Small intestine (tissue), 16 donors: ENCODE data around the gene FAM72A. TPM values are rescaled to one million over a fixed set of nuclear protein-coding genes. Genes with fewer than 3 reads are reported as not detected.
"Not testable (repeated sequence)": the region's sequence is repeated elsewhere in the genome, so short reads cannot be mapped to it uniquely, and the experiment has no call there.

ENCODE experiments used
- DNase-seq, 2 donors: peaks; one replicate each; pipeline versions ENCODE4 v3.0.0 to v3.0.0-alpha.2; 2013
- FAIRE-seq: peaks from 2 replicates; lab custom pipeline; 2012; peaks lifted over from hg19 to GRCh38; lab: Jason Lieb, UNC
- H3K27ac ChIP-seq, 3 donors: one replicate each; pipeline ENCODE4 v1.5.1; 2013; ENCODE audit warnings: low read length in 2 of 3, mild to moderate bottlenecking in 2 of 3, control low read depth in 1 of 3, inconsistent platforms in 1 of 3, low read depth in 1 of 3, moderate library complexity in 1 of 3
- H3K27me3 ChIP-seq, 3 donors: one replicate each; pipeline ENCODE4 v1.6.1; 2013; ENCODE audit warnings: low read length in 3 of 3, inconsistent platforms in 1 of 3; ENCODE audit not compliant: control insufficient read depth in 3 of 3, insufficient read depth in 3 of 3
- H3K36me3 ChIP-seq, 3 donors: one replicate each; pipeline ENCODE4 v1.6.1; 2013; ENCODE audit warnings: low read length in 3 of 3, inconsistent platforms in 1 of 3, low read depth in 1 of 3, mild to moderate bottlenecking in 1 of 3, moderate library complexity in 1 of 3; ENCODE audit not compliant: control insufficient read depth in 3 of 3, insufficient read depth in 2 of 3
- H3K4me1 ChIP-seq, 3 donors: one replicate each; pipeline ENCODE4 v1.6.1; 2013; ENCODE audit warnings: low read length in 2 of 3, inconsistent platforms in 1 of 3, low read depth in 1 of 3, mild to moderate bottlenecking in 1 of 3, moderate library complexity in 1 of 3; ENCODE audit not compliant: control insufficient read depth in 3 of 3, insufficient read depth in 2 of 3
- H3K4me3 ChIP-seq, 3 donors: one replicate each; pipeline ENCODE4 v1.5.1; 2013; ENCODE audit warnings: low read length in 3 of 3, control low read depth in 1 of 3, inconsistent platforms in 1 of 3, low read depth in 1 of 3, mild to moderate bottlenecking in 1 of 3, moderate library complexity in 1 of 3
- H3K9me3 ChIP-seq, 2 donors: one replicate each; pipeline ENCODE4 v1.6.1; 2013; ENCODE audit warnings: low read depth in 1 of 2, low read length in 1 of 2; ENCODE audit not compliant: control insufficient read depth in 2 of 2, insufficient read depth in 1 of 2
- WGBS, 3 donors: extraction: QIAGEN DNeasy Blood & Tissue Kit; methylation state at CpG; one replicate each; pipeline ENCODE4 v1.1.7; 2013; 5-methylcytosine and 5-hydroxymethylcytosine counted together
- long read RNA-seq, 10 donors: transcript quantifications; one replicate each; lab custom pipeline, GENCODE V29; 2026
- polyA plus RNA-seq, 4 donors: library from polyadenylated mRNA; stranded (reverse) in 3 of 4; unstranded in 1 of 4; fragments of 200-250 nt in 3 of 4; fragments of 120-200 nt in 1 of 4; gene quantifications; one replicate each; pipeline versions ENCODE4 v1.2.1 to v1.2.3, GENCODE V29; 2013
- donor health status: healthy with polysubstance abuse.
- donor health status: control.
- donor health status: control.
- donor health status: Bipolar disorder and iron deficiency.
- donor health status: healthy.

Gene FAM72A
- polyA plus RNA-seq, result 1 to 10 TPM; 1.6 to 5.7 (median 2.0) TPM
- long read RNA-seq, donor 1, result 0 reads
- long read RNA-seq, donor 2, result 0 reads
- long read RNA-seq, donor 3, partial matches to known transcripts, result 0 of 1 reads
- long read RNA-seq, donor 3, other reads (novel, unspliced or antisense), result 0 of 1 reads
- long read RNA-seq, donor 4, result 0 reads
- long read RNA-seq, donor 5, result 0 reads
- long read RNA-seq, donor 6, result 0 reads
- long read RNA-seq, donor 7, result 0 reads
- long read RNA-seq, donor 8, partial matches to known transcripts, result 0 of 1 reads
- long read RNA-seq, donor 8, other reads (novel, unspliced or antisense), result 0 of 1 reads
- long read RNA-seq, donor 9, result 0 reads
- long read RNA-seq, donor 10, partial matches to known transcripts, result 0 of 4 reads
- long read RNA-seq, donor 10, other reads (novel, unspliced or antisense), result 0 of 4 reads

DNA sequence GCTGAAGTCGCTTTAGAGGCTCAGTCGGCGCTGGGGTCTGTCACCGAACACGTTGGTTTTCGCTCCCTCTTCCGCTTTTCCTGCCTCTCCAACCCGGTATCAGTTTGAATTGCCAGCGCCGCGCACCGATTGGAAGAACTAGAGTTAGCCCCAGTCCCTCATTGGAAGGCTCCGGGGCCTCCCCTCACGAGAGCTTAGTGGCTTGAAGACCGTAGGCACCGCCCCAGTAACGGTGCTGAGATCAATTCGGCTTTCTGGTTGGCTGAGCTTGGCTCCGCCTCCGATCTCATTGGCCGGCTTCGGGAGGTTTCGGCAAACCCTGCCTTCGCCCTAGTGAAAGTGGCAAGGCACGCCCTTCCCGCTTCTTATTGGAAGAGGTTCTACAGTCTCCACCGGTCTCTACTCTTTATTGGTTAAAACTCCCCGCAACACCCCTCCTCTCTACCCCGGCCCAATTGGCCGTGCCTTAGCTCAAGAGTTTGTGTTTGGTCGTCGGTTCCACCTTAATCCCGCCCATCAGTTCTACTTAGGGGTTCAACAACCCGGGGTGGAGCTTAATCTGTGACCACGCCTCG lies at the start of gene FAM72A:
TSS of gene FAM72A (minus strand) at position 51 of the 575 bp plus-strand sequence. CDS start 814 bp downstream, outside the sequence.
- not testable (repeated sequence) for H3K36me3 ChIP-seq, H3K4me1 ChIP-seq, H3K9me3 ChIP-seq, H3K27me3 ChIP-seq, FAIRE-seq
- H3K27ac ChIP-seq, result peak within 1 kb of the TSS; percentile 60 to 72 (median 71)
- H3K4me3 ChIP-seq, result peak within 1 kb of the TSS; percentile 41 to 46 (median 42)
- DNase-seq, result peak; percentile 97 to 100
- WGBS, 3 donors, result 0 to 1% (median 0%) methylated on average over 16 to 22 of the region's 36 CpGs

DNA sequence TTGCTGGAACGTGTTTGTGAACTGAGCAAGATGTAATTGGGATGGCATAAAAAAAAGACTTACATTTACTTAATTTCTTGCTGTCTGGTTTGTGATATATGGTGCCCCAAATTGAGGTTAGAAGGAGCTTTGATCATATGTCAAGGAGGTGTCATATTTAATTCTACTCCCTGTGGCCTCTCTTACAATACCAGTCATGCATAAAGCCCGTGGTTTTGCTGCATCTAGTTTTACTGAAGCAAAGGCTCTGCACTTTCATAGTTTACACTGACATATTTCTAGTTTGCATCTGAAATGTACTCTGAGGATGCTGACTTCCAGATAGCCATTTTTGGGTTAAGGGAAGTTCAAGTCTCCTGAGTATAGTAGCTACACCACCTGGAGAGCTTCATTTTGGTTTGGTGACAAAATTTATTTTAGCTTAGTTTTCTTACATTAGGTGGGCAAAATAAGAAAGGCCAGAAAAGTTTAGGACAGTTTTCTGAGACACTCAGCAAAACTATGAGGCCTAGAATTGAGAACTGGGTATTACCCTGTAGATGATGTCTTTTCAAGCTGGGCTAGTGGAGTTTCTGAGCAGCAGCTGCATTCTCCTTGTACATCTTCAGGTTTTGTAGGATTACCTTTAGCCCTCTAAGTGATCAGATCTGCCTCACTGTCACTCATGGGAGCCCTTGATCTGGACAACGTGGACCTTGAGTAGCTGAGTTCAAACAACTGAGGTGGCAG lies 48.5 kb upstream of the FAM72A start:
- H3K27ac ChIP-seq, H3K4me3 ChIP-seq, FAIRE-seq, DNase-seq, H3K36me3 ChIP-seq, H3K9me3 ChIP-seq, H3K27me3 ChIP-seq, H3K4me1 ChIP-seq: not testable (repeated sequence)
- 76 to 94% (median 92%) methylated on average over 2 of the region's 3 CpGs for WGBS, 3 donors

DNA sequence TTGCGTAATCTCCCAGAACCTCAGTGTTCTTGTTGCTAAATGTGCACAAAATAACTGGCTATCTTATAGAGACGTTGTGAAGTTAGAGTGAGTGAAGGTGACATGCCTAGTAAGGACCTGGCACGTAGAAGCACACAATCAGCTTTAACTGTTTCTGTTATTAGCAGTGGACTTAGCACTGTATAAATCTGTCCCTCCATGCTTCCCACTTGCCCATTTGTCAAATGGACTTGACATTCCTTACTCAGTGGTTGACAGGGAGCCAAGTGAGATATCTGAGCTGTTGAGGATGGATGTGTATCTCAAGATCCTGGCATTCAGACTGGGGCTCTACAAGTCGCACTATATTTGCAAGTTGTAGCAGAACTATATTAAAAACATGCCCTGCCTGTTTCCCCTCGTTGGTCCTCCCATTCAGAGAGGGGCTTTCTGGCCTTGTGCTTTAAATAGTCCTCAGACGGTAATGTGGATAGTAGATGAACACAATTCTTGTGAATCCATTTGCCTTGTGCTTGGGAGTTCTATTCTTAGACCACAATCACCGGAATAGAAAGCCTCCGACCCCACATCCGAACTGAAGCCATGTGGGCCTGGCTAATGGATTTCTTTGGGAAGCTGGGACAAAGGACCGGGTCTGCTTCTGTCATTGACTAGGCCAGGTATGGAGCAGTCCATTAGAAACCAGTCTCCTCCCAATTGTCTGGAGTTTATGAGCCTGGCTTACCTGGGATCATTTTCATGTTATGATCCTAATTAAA lies 43.7 kb upstream of the FAM72A start:
- WGBS, 3 donors, result no CpG with 5 or more reads among the region's 10 CpGs
- FAIRE-seq, H3K27ac ChIP-seq, H3K27me3 ChIP-seq, DNase-seq, H3K4me3 ChIP-seq, H3K4me1 ChIP-seq, H3K9me3 ChIP-seq, H3K36me3 ChIP-seq: not testable (repeated sequence)

DNA sequence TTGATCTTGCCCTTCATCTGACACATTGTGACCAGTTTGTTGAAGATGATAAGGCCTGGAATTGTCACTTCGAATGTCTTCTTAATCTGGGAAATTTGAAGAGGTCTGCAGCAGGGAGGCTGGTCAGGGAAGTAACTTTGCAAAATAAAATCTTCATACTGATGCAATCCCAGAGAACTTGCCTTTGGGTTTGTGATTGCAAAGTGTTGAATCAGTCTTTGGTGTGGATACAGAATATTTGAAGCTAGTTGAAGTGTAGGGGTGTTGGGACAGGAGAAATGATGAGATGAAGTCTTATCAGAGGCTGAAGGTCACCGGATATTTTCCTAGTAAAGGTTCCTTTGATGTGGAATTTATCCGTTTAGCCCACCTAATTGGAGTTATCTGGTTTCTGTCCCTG lies 42.8 kb upstream of the FAM72A start:
- H3K4me1 ChIP-seq, H3K27me3 ChIP-seq, DNase-seq, H3K27ac ChIP-seq, H3K36me3 ChIP-seq, H3K4me3 ChIP-seq, FAIRE-seq, H3K9me3 ChIP-seq: not testable (repeated sequence)
- WGBS, 3 donors, result 74 to 94% (median 90%) methylated on average over 1 of the region's 3 CpGs

DNA sequence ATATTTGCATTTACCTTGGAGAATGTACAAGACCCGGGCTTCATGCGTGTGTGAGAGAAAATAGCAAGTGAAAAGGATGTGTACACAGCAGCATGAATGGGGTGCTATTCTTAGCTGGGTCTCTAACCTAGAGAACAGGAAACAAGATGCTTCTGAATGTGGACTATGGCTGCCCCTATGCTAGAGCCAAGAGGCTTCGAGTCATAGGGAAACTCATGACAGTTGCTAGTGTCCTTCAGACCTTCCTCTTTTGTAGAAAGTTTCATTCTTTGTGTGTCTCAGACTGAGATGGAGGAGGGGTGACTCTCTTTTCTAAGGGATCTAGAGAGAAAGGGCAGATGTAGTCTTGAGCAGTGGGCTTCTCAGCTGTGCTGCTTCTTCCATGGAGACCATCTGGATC lies 40.7 kb upstream of the FAM72A start:
- WGBS, 3 donors, result 45 to 77% (median 45%) methylated on average over 1 to 3 of the region's 3 CpGs
- not testable (repeated sequence) for H3K4me1 ChIP-seq, H3K4me3 ChIP-seq, H3K27ac ChIP-seq, H3K36me3 ChIP-seq, H3K27me3 ChIP-seq, DNase-seq, FAIRE-seq, H3K9me3 ChIP-seq

DNA sequence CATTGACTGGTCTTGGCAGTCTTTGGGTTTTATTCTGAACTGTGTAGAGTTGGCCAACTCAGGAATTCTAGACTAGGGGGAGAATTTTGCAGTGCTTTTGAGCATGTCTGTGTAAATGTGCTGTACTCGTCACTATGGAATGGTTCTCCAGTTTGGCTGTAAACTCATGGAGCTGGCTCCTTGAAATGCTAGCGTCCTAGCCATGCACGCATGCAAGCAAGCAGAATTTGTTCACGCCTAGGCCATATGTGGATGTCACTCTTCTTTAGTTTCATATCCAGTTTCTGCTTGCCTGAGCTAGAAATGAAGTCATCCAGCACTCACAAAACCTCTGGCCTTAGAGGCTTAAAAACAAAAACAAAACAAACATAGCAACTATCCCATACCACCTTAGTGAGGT lies 37.6 kb upstream of the FAM72A start:
- WGBS, 3 donors, result 74 to 92% (median 86%) methylated on average over 2 to 4 of the region's 4 CpGs
- H3K9me3 ChIP-seq, DNase-seq, H3K27me3 ChIP-seq, H3K36me3 ChIP-seq, H3K27ac ChIP-seq, H3K4me3 ChIP-seq, FAIRE-seq, H3K4me1 ChIP-seq: not testable (repeated sequence)

DNA sequence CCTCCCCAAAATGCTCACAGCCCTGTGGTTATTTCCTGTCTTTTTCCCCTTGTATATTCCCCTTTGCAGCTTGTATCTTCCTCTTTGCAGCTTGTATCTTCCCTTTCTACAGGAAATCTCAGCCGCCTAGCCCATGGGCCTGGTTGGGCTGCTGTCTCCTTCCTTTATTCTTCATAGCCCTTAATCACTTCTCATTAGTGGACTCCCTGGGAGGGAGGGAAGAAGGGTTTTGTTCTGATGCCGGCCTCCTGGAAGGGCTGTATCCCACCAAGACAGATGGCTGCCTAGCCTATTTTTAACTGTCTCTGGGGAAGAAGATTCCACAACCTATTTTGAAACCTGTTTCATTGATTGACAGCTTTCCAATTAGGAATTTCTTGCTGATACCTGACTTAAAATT lies 32.6 kb upstream of the FAM72A start:
- not testable (repeated sequence) for H3K27me3 ChIP-seq
- no CpG with 5 or more reads among the region's 2 CpGs for WGBS, 3 donors

More for the DNA sequence above, 32.6 kb upstream of the FAM72A start:
- H3K27ac ChIP-seq, H3K36me3 ChIP-seq, DNase-seq, H3K4me3 ChIP-seq, H3K9me3 ChIP-seq, H3K4me1 ChIP-seq, FAIRE-seq: not testable (repeated sequence)
